Vagina (tissue), 2 donors: ENCODE results near the gene CTNNA3.

ENCODE experiments used
- CTCF ChIP-seq, 3 experiments: fragments of 450-650 bp in 2 of 3; fragments of 200-600 bp in 1 of 3; sonication (generic) in 1 of 3; IDR thresholded peaks; one replicate each; pipeline ENCODE4 v1.5.1; 2017 to 2019; ENCODE audit warnings: antibody characterized with exemption in 3 of 3, mild to moderate bottlenecking in 2 of 3, moderate library complexity in 2 of 3
- POLR2AphosphoS5 ChIP-seq, 2 donors: sonication (generic); formaldehyde crosslinking; IDR thresholded peaks; one replicate each; pipeline ENCODE4 v1.9.0; 2017; ENCODE audit warnings: antibody characterized with exemption in 2 of 2, mild to moderate bottlenecking in 2 of 2, low read depth in 1 of 2; ENCODE audit not compliant: insufficient read depth in 1 of 2

DNA sequence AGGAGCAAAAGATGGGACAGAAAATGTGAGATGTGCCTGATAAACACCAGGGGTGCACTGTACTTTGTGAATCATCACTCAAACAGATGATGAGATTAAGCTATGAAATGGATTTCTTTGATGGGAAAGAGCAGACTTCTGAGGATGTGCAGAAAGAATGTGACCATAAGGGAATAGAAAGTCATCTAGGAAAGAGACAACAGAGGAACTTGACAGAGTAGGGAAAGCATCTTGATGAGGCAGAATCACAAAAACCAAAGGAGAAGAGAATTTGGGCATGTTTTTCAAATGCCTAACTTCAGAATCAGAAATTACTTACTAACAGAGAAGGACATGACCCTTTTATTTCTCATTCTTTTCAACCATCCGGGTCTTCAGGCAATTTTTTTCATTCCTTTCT lies 852.6 kb downstream of the CTNNA3 start:
- TF ChIP-seq CTCF (IDR thresholded peaks at IDR 0.05) (no peak), POLR2AphosphoS5 (IDR thresholded peaks at IDR 0.05; ENCODE audit: insufficient read depth in 1 of 2, low read depth in 1 of 2) (no peak)
